DMS53 treated with DMSO at 0.1 percent for 48 hours (cell line): ENCODE results near the gene ADAMTS6.
"Not testable (repeated sequence)": the region's sequence is repeated elsewhere in the genome, so short reads cannot be mapped to it uniquely, and the experiment has no call there.

Experiments
- DNase-seq: peaks from one replicate; lab custom pipeline; 2025; ENCODE audit not compliant: unreplicated experiment; lab: John Stamatoyannopoulos, UW

Gene ADAMTS6, protein sequence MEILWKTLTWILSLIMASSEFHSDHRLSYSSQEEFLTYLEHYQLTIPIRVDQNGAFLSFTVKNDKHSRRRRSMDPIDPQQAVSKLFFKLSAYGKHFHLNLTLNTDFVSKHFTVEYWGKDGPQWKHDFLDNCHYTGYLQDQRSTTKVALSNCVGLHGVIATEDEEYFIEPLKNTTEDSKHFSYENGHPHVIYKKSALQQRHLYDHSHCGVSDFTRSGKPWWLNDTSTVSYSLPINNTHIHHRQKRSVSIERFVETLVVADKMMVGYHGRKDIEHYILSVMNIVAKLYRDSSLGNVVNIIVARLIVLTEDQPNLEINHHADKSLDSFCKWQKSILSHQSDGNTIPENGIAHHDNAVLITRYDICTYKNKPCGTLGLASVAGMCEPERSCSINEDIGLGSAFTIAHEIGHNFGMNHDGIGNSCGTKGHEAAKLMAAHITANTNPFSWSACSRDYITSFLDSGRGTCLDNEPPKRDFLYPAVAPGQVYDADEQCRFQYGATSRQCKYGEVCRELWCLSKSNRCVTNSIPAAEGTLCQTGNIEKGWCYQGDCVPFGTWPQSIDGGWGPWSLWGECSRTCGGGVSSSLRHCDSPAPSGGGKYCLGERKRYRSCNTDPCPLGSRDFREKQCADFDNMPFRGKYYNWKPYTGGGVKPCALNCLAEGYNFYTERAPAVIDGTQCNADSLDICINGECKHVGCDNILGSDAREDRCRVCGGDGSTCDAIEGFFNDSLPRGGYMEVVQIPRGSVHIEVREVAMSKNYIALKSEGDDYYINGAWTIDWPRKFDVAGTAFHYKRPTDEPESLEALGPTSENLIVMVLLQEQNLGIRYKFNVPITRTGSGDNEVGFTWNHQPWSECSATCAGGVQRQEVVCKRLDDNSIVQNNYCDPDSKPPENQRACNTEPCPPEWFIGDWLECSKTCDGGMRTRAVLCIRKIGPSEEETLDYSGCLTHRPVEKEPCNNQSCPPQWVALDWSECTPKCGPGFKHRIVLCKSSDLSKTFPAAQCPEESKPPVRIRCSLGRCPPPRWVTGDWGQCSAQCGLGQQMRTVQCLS (N-terminal part only)

DNA sequence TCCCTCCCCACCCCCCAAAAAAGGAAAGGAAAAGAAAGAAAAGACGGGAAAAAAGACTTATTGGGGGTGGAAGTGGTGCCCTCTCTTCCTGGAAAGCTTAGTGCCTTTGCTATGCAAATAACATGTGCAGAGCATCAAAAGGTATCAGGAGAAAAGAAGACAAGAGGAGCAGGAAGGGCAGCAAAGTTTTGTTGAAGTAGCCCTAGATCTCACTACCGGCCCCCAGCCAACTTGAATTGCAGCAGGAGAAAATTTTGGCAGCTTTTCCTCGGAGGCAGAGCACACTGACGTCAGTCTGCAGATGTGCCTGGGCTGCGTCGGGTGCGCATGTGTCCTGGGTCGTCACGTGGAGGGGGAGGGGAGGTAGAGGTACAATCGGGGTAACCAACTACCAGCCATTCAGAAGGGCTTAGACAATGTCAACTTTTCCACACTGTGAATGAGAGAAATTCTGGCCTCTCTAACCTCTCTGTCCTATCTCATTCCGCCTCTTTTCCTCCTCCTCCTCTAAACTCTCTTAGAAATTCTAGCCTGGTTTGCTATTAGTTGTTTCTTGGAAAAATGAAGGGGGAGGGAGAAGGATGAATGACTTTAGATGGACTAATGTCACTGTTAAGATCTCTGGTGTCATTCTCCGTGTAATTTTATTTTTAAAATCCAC lies at the start of gene ADAMTS6:
TSS of gene ADAMTS6 (minus strand) at position 286 of the 661 bp plus-strand sequence. CDS start 8,247 bp downstream, outside the sequence.
- peak; percentile 65 for DNase-seq

DNA sequence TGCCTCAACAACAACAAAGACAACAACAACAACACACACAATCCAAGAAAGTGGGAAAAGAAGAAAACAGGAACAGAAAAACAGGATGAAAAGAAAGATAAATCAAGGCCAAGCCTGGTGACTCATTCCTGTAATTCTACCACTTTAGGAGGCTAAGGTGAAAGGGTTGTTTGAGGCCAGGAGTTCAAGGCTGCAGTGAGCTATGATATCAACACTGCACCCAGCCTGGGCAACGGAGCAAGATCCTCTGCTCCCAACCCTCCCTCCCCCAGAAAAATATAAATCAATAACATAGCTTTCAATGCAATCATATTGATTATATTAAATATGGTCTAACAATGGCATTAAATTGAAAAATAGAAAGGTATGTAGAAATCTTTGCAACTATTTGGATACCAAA lies 49.2 kb upstream of the ADAMTS6 start:
- DNase-seq: no peak

DNA sequence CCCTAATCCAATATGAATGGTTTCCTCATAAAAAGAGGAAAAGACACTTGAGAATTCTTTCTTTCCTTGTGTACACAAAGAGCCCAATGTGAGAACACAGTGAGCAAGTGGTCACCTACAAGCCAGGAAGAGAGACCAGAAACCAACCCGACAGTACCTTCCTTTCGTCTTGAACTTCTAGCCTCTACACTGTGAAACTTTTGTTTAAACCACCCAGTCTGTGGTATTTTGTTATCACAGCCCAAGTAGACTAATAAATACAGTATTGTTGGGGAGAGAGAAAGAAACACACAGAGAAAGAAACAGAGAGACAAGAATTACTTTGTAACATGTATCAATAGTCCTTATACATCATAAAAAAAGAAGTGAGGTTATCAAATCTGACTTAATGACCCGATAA lies 44.0 kb upstream of the ADAMTS6 start:
- no peak for DNase-seq

DNA sequence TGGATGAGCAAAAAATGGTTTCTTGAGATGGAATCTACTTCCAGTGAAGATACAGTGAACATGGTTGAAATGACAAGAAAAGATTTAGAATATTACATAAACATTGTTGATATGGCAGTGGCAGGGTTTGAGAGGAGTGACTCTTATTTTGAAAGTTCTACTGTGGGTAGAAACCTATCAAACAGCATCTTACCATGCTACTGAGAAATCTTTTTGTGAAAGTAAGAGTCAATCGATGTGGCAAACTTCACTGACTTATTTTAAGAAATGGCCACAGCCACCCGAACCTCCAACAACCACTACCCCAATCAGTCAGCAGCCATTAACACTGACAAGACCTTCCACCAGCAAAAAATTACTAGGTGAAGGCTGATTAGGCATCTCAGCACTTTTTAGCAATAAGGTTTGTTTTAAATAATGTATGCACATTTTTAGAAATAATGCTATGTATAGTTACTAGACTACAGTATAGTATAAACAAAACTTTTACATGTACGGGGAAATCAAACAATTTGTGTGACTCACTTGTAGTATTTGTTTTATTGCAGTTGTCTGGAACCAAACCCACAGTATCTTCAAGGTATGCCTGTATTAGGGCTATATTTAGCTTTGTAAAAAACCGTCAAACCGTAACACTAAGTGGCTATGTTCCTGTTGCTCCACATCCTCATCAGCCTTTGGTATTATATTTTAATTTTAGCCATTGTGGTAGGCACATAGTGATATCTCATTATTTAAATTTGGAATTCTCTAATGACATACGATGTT lies 30.6 kb upstream of the ADAMTS6 start:
- peak; percentile 30 for DNase-seq

DNA sequence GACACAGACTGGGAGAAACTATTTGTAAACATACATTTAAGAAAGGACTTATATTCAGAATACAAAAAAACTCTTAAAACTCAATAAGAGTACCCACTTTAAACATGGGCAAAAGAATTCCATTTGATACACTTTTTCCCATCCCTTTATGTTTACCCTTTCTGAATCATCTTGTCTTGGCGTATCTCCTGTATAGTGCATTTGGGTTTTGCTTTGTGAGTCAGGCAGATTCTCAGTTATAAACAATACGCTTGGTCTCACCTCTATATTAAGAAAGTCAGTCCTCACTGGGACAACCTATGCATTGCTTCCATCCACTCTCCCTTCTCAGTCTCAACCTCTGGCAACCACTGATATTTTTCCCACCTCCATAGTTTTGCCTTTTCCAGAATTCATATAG lies 27.3 kb upstream of the ADAMTS6 start:
- no peak for DNase-seq

DNA sequence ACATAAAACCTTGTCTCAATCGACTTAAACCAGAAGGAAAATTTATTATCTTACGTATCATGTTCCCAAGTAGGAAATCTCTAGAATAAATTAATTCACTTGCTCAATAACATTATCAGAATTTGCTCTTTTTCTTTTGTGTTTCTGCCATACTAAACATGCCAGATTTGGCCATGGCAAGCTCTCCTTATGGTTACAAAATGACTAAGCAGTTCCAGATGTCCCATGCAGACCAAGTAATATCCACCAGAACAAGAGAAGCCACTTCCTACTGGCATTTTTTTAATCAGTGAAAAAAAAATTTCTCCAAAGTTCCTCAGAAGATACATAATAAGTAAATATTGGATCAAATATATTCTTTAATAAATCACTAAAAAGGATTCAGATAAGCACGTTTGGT lies 25.2 kb upstream of the ADAMTS6 start:
- no peak for DNase-seq

DNA sequence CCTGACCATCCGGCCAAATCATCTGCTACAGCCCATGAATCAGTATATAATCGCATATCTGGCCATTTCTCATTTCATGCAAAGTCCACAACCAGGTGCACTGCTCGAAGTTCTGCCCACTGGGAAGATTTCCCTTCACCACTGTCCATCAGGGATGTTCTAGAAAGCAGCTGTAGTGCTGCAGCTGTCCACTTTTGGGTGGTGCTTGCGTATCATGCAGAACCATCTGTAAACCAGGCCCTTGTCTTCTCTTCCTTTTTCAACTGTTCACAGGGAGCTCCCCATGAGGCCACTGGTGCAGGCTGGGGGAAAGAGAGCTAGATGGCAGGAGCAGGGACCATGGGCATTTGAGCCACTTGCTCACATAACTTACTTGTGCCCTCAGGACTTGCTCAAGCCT lies 7.4 kb upstream of the ADAMTS6 start:
- DNase-seq: no peak

DNA sequence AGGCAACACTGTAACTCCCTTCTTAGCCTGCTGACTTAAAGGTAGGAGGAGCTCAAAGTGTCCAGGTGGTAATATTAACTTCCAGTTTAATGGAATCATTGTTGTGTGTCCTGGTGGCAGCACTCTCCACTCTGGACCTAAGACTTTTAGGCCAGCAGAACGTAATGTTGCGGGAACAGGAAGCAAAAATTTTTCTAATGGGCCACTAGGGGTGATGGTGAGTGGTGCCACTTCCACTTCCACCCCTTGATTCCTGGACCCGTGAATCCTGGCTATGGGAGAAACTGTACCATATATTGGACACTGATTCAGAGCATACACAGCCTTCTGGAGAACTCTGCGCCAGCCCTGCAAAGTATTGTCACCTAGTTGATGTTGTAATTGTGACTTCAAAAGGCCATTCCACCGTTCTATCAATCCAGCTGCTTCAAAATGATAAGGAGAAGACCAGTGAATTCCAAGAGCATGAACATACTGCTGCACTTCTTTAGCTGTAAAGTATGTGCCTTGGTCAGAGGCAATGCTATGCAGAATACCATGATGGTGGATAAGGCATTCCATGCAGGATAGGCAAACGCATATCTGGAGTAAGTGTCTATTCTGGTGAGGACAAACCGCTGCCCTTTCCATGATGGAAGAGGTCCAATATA lies 6.4 kb upstream of the ADAMTS6 start:
- not testable (repeated sequence) for DNase-seq

DNA sequence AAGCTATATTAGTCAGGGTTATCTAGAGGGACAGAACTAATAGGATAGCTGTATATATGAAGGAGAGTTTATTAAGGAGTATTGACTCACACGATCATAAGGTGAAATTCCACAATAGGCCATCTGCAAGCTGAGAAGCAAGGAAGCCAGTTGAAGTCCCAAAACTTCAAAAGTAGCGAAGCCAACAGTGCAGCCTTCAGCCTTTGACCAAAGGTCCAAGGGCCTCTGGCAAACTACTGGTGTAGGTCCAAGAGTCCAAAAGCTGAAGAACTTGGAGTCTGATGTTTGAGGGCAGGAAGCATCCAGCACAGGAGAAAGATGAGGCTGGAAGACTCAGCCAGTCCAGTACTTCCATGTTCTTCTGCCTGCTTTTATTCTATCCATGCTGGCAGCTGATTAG lies 5.1 kb upstream of the ADAMTS6 start:
- DNase-seq: not testable (repeated sequence)

DNA sequence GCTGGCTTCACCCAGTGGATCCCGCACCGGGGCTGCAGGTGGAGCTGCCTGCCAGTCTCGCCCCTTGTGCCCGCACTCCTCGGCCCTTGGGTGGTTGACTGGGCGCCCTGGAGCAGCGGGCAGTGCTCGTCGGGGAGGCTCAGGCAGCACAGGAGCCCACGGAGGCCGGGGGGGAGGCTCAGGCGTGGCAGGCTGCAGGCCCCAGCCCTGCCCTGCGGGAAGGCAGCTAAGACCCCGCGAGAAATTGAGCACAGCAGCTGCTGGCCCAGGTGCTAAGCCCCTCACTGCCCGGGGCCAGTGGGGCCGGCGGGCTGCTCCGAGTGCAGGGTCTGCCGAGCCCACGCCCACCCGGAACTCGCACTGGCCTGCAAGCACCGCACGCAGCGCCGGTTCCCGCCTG lies 3.7 kb upstream of the ADAMTS6 start:
- no peak for DNase-seq

DNA sequence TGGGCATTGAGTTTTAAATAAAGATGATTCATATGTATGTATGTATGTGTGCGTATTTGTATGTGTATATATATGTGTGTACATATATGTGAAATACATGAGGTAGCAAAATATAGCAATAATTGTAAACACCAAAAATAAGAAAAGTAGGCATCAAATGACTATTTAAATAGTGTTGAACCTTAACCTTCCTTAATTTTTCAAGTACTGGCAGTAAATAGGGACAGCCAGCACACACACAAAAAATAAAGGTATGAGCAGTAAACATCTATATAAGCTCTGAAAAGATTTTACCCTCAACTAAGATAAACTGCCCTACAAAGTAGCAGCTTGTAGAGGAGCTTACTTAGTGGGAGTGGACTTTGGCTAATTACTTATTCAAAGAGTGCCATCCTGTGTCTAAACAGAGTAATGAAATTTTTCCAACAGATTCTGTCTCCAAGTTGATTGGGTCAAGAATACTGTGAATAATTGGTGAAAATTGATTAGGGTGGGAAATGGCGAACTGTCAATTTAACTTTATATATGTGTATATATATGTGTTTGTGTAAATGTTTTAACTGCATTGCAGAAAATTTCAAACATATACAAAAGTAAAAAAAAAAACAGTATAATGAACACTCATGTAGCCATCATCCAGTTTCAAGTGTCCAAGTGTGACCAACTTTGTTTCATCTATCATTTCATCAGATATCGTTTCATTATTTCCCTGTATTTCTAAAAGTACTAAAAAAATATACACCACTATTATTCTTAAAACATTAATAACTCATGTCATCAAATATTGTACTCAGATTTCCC lies 2.0 kb upstream of the ADAMTS6 start:
- DNase-seq: peak; percentile 75

DNA sequence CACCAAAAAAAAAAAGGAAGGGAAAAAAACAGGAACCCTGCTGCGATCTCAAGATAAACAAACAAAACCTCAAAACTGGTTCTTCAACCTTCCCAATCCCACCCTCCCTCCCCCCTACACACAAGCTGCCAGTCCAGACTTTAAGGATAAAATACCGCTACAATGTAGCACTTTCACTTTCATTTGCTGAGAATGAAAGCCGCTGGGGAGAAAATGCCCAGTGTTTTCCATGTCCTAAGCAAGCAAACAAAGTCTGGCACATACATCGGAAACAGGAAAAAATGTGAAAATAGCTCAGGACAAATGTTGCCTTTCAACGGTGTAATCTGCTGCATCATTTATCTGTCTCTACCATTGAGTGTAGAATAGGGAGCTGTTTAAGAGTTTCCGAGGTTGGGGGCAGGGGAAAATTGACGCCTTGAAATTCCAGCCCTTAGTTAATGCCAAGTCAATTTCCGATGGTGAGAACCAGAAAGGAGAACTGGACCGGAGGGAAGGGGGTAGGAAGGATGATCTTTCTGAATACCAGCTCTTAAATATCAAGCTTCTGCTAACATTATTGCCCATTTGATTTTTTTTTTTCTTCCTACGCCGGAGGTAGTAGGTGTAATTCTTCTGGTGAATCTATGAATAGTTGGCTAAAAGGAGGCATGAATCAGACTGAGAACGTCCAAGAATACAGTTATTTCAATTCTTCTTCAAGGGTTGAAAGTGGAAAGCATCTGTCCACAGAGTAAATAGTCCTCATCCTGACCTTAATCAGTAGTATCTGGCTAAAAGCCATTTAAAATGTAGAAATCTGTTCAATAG lies 1.2 kb upstream of the ADAMTS6 start:
- peak; percentile 71 for DNase-seq

DNA sequence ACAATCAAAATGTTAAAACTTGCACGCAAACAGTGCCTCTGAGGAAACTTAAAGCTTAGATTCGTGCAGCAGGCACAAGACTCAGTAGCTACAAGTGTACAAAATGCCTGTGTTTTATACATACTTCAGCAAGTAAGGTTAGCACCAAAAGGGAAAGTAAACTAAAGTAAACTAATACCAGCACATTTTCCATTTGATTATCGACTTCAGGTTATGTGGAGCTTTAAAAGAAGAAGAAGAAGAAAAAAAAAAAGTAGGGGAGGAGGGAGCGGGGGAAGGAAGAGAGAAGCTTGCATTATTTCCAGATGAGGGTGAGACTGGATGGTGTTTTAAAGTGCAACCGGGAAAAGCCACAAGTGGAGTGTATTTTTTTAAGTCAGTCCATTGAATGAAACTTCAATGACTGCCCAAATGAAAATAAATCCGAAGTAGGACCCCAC lies 596 bp upstream of the ADAMTS6 start:
- DNase-seq: peak; percentile 71

DNA sequence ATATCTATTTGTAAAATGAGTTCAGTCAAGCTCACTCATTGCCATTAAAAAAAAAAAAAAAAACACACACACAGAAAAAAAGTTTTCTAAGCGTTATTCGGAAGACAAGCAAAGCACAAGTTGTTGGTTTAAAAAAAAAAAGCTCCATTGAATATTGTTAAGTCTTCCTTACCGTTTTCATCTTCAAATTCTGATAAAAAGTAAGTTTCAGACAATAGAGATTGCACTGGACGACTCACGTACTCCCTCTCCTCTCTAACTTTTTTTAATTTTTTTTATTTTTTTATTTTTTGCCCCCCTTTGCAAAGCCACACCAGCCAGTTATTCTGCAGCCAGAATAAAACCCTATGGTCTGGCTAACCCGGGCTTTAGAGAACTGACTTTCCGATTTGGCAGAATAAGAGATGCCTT lies 544 bp downstream of the ADAMTS6 start:
- peak; percentile 21 for DNase-seq

DNA sequence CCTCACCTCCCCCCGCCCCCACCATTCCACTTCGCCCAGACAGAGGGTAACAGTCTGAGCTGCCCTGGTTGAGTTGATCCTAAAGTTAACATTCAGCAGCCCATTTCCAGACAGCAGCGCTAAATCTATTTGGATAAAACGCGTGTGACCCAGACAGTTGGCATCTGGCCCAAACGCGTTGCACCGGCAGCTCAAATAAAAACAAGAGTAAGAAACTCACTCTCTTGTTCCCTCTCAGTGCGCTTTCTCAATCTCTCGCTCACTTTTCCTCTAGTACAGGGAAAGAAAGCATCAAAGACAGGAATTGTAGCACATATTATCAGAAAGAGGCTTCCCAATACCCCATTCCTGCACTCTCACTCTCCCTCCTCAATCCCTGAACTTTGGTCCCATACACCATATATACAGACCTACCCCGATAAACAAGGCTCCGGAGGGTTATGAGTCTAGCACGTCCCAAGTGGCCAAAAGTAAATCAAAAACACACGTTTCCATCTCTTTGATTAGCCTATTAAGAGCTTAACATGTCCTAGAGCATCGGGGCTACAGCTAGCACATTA lies 1.3 kb downstream of the ADAMTS6 start:
- peak; percentile 35 for DNase-seq

DNA sequence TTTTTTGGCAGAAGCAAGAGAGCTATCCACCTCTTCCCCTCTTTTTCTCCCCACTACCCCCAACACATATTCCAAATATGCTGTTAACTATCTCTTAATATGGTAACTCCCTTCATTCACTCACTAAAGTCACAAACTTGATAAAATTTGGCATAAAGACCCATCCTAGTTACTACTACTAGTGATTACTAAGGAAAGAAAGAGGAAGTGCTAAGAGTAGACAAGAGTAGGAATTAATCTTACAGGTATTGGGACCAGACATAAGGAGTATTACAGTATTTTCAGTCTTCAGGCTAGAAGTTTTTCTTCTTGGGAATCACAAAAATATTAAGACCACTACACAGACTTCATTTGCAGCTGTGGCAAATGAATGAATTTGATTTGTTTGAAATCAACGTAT lies 2.2 kb downstream of the ADAMTS6 start:
- no peak for DNase-seq

DNA sequence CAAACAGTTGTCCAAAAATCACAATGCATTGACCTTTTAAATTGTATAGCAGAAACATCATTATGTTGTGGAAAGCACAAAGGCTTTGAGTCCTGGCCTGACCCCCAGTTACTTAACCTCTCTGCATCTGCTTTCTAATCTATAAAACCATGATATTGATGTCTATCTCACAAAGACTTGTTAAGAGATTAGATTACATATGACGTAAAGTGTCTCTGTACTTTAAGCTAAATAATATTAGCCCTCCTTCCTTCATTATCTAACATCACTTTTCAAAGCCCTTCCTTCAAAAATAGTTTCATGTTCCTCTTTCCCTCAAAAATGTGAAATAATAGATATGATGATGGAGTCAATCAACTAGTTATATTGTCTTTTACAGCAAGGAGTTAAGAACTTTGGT lies 3.4 kb downstream of the ADAMTS6 start:
- no peak for DNase-seq

DNA sequence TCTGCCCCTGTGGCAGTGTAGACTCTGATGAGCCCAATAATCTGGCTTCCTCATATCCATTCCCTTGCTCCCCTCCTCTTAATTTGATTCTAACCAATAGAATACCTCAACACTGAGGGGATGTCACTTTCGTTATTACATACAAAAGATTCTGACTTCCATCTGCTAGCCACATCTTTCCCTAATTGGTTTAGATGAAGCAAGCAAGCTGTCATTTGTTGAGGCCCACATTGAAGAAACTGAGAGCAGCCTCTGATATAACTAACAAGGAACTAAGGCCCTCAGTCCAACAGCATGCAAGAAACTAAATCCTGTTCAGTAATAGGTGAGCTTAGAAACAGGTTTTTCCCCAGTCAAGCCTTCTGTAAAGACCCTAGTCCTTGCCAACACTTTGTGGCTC lies 5.8 kb downstream of the ADAMTS6 start:
- DNase-seq: no peak
